HepG2 (cell line): Measurements from ENCODE around the gene GTPBP6. TPM values are rescaled to one million over a fixed set of nuclear protein-coding genes. Genes with fewer than 3 reads are reported as not detected.

Experiments used
- ATAC-seq: fragments of 200-7000 bp; cut with Tn5 transposase; 3 replicates; pipeline ENCODE4 v1.9.1; 2020; ENCODE audit warnings: mild to moderate bottlenecking, moderate library complexity
- BruUV-seq: library from RNA; stranded (reverse); fragments of 400-500 nt; replicated peaks from 2 replicates; lab custom pipeline; 2021; lab: Mats Ljungman, UMichigan
- CTCF ChIA-PET: fragments of 300-600 bp; formaldehyde crosslinking; extraction: SDS; loops from one replicate; lab custom pipeline; 2021; ENCODE audit warnings: low total read pairs, inconsistent platforms, low intra/inter-chr PET ratio; lab: Yijun Ruan, JAX
- POLR2A ChIA-PET: fragments of 350-600 bp; sonication (Branson Sonifier 250); formaldehyde crosslinking; loops from one replicate; lab custom pipeline; 2020; ENCODE audit warnings: antibody characterized with exemption, inconsistent platforms; lab: Yijun Ruan, JAX
- DNase-seq: peaks from one replicate; pipeline ENCODE4 v3.0.0-alpha.2; 2015; ENCODE audit warnings: low spot score
- FAIRE-seq: peaks from 3 replicates; lab custom pipeline; 2011; peaks lifted over from hg19 to GRCh38; lab: Jason Lieb, UNC
- H2AFZ ChIP-seq: one replicate; pipeline ENCODE4 v1.6.1; 2011; ENCODE audit warnings: low read length, inconsistent platforms
- H3K27ac ChIP-seq: fragments of 300-600 bp; 3 replicates; pipeline ENCODE4 v1.8.0; 2011; ENCODE audit warnings: mixed run types, mild to moderate bottlenecking, mixed read lengths, low read length, inconsistent platforms; ENCODE audit not compliant: insufficient read depth; ENCODE audit errors: extremely low read length
- H3K27me3 ChIP-seq, 2 experiments: fragments of 200-600 bp in 1 of 2; 2 replicates in 1 of 2; 3 replicates in 1 of 2; pipeline versions ENCODE4 v1.6.0 to v1.8.0; 2011; ENCODE audit warnings: low read length in 2 of 2, mild to moderate bottlenecking in 2 of 2, moderate library complexity in 2 of 2, inconsistent platforms in 1 of 2; ENCODE audit not compliant: insufficient read depth in 2 of 2, control insufficient read depth in 1 of 2
- H3K36me3 ChIP-seq, 2 experiments: fragments of 200-600 bp in 1 of 2; replicated peaks in 1 of 2; 2 replicates in 1 of 2; 3 replicates in 1 of 2; pipeline versions ENCODE4 v1.5.1 to v1.8.0; 2011; ENCODE audit warnings: low read length in 2 of 2, inconsistent platforms in 1 of 2; ENCODE audit not compliant: insufficient read depth in 2 of 2, control insufficient read depth in 1 of 2
- H3K4me1 ChIP-seq: 2 replicates; pipeline ENCODE4 v1.5.1; 2012; ENCODE audit warnings: low read length, inconsistent platforms; ENCODE audit not compliant: insufficient read depth
- H3K4me2 ChIP-seq: 2 replicates; pipeline ENCODE4 v1.6.0; 2011; ENCODE audit warnings: low read depth, low read length, inconsistent platforms
- H3K4me3 ChIP-seq, 3 experiments: fragments of 200-600 bp in 1 of 3; sonication (generic), shearing (Covaris generic) in 1 of 3; replicated peaks in 1 of 3; 2 replicates each; pipeline ENCODE4 v1.5.1; 2011 to 2016; ENCODE audit warnings: low read length in 3 of 3, inconsistent platforms in 2 of 3, low read depth in 2 of 3, mild to moderate bottlenecking in 2 of 3, control low read depth in 1 of 3, mixed read lengths in 1 of 3; ENCODE audit not compliant: insufficient read depth in 1 of 3
- H3K79me2 ChIP-seq: one replicate; pipeline ENCODE4 v1.6.1; 2011; ENCODE audit warnings: low read length, inconsistent platforms; ENCODE audit not compliant: insufficient read depth
- H3K9ac ChIP-seq: 2 replicates; pipeline ENCODE4 v1.6.0; 2011; ENCODE audit warnings: mild to moderate bottlenecking, low read depth, low read length, inconsistent platforms; ENCODE audit not compliant: insufficient read depth
- H3K9me3 ChIP-seq: 2 replicates; pipeline ENCODE4 v1.5.1; 2012; ENCODE audit warnings: mild to moderate bottlenecking, low read length
- H4K20me1 ChIP-seq: 2 replicates; pipeline ENCODE4 v1.6.0; 2011; ENCODE audit warnings: inconsistent platforms, mild to moderate bottlenecking, low read length, moderate library complexity; ENCODE audit not compliant: insufficient read depth
- AGO2 ChIP-seq: fragments of 200-400 bp; formaldehyde crosslinking; optimal IDR thresholded peaks from 2 replicates; pipeline ENCODE3; 2017; ENCODE audit warnings: mild to moderate bottlenecking, low read depth, low read length, moderate library complexity
- HNRNPH1 ChIP-seq: fragments of 200-400 bp; formaldehyde crosslinking; optimal IDR thresholded peaks from 2 replicates; pipeline ENCODE3; 2017; ENCODE audit warnings: mild to moderate bottlenecking, low read depth, low read length
- HOXA3 ChIP-seq: sonication (generic); formaldehyde crosslinking; IDR thresholded peaks from 2 replicates; pipeline ENCODE4 v1.5.0; 2020; ENCODE audit warnings: missing genetic modification reagents
- IKZF4 ChIP-seq: sonication (generic); formaldehyde crosslinking; IDR thresholded peaks from 2 replicates; pipeline ENCODE4 v1.5.1; 2020; ENCODE audit warnings: borderline replicate concordance, mild to moderate bottlenecking, low read depth, missing genetic modification reagents; ENCODE audit errors: not compliant biosample characterization
- NFE2 ChIP-seq: sonication (generic); formaldehyde crosslinking; IDR thresholded peaks from 2 replicates; pipeline ENCODE4 v1.4.0; 2020; ENCODE audit warnings: missing genetic modification reagents
- PCBP1 ChIP-seq: fragments of 200-400 bp; formaldehyde crosslinking; IDR thresholded peaks from 2 replicates; pipeline ENCODE4 v1.6.1; 2017; ENCODE audit warnings: mild to moderate bottlenecking, low read depth, low read length, borderline replicate concordance
- RBFOX2 ChIP-seq: fragments of 200-400 bp; formaldehyde crosslinking; IDR thresholded peaks from 2 replicates; pipeline ENCODE4 v1.6.1; 2017; ENCODE audit warnings: low read depth, mild to moderate bottlenecking, low read length
- RBM22 ChIP-seq: fragments of 200-400 bp; formaldehyde crosslinking; optimal IDR thresholded peaks from 2 replicates; pipeline ENCODE3; 2017; ENCODE audit warnings: mild to moderate bottlenecking, low read length, moderate library complexity
- SMAD3 ChIP-seq: sonication (generic); formaldehyde crosslinking; IDR thresholded peaks from 2 replicates; pipeline ENCODE4 v1.4.0; 2020; ENCODE audit warnings: missing genetic modification reagents
- SMARCC2 ChIP-seq: fragments of 450-650 bp; IDR thresholded peaks from 2 replicates; pipeline ENCODE4 v1.6.1; 2017; ENCODE audit warnings: antibody characterized with exemption, mild to moderate bottlenecking
- SRSF9 ChIP-seq: fragments of 200-400 bp; formaldehyde crosslinking; IDR thresholded peaks from 2 replicates; pipeline ENCODE4 v1.6.1; 2018; ENCODE audit warnings: borderline replicate concordance, mild to moderate bottlenecking, low read depth, low read length; ENCODE audit not compliant: insufficient read depth, poor library complexity, severe bottlenecking
- SUZ12 ChIP-seq: fragments of 150-350 bp; IDR thresholded peaks from 2 replicates; pipeline ENCODE4 v1.6.1; 2014; ENCODE audit warnings: low read depth, low read length
- THRA ChIP-seq: sonication (generic); formaldehyde crosslinking; IDR thresholded peaks from 2 replicates; pipeline ENCODE4 v1.4.0; 2020; ENCODE audit warnings: missing genetic modification reagents, borderline replicate concordance
- TIGD3 ChIP-seq: sonication (generic); formaldehyde crosslinking; IDR thresholded peaks from 2 replicates; pipeline ENCODE4 v1.5.1; 2020; ENCODE audit warnings: mild to moderate bottlenecking, missing genetic modification reagents, borderline replicate concordance
- U2AF1 ChIP-seq: fragments of 200-400 bp; formaldehyde crosslinking; optimal IDR thresholded peaks from 2 replicates; pipeline ENCODE3; 2017; ENCODE audit warnings: mild to moderate bottlenecking, low read depth, low read length
- ZBTB49 ChIP-seq: sonication (generic); formaldehyde crosslinking; IDR thresholded peaks from 2 replicates; pipeline ENCODE4 v1.4.0; 2020; ENCODE audit warnings: missing genetic modification reagents, borderline replicate concordance
- ZNF737 ChIP-seq: sonication (generic); formaldehyde crosslinking; IDR thresholded peaks from 2 replicates; pipeline ENCODE4 v1.5.0; 2020; ENCODE audit warnings: missing genetic modification reagents, mild to moderate bottlenecking, borderline replicate concordance
- WGBS: methylation state at CpG from one replicate; pipeline ENCODE4 v1.1.6; 2017; ENCODE audit warnings: low lambda C conversion rate; 5-methylcytosine and 5-hydroxymethylcytosine counted together
- in situ Hi-C: cut with HindIII; loops from 2 replicates; pipeline ENCODE4 v1.10.0; 2017; ENCODE audit warnings: low pct_unique_long_range_greater_than_20kb; ENCODE audit not compliant: extremely low pct_ligation_motif_present
- intact Hi-C: fragments of 100-400 bp; cut with micrococcal nuclease; formaldehyde crosslinking; loops from one replicate; pipeline ENCODE4 v1.10.0; 2022; ENCODE audit not compliant: unreplicated experiment
- polyA plus RNA-seq, 8 experiments: library from polyadenylated mRNA; depleted of rRNA in 3 of 8; stranded (reverse) in 7 of 8; unstranded in 1 of 8; fragments of >200 nt; fragmentation: Illumina TruSeq in 4 of 8; extraction: Trizol in 4 of 8; gene quantifications; 2 replicates each; pipeline versions ENCODE4 v1.2.1 to v1.2.3, GENCODE V29; 2011 to 2016; ENCODE audit warnings: low read depth in 4 of 8, missing spikeins in 1 of 8, mixed read lengths in 1 of 8; ENCODE audit not compliant: insufficient read depth in 1 of 8
- total RNA-seq, 5 experiments: library from RNA; depleted of rRNA; stranded (reverse); fragments of >200 nt; fragmentation: Illumina TruSeq; extraction: Trizol; gene quantifications; 2 replicates each; pipeline ENCODE4 v1.2.3, GENCODE V29; 2016; ENCODE audit warnings: low read depth in 1 of 5

GTPBP6 gene
- total and polyA plus RNA-seq, 2 of the 13 experiments (the other 11 are each of a cell fraction or from before 2014, with no cell fraction given) = 20.2 to 39.6 TPM

GRCh38 chrX:311156-312129 lies 7.2 kb downstream of the GTPBP6 start:
- no peaks in the 10 kb centered on the region for H3K4me1 ChIP-seq
- H3K36me3 ChIP-seq = peaks cover 20 to 63% of the 10 kb centered on the region in 2 experiments
- H3K9ac ChIP-seq = no peak overlapping the region
- ATAC-seq = peak; percentile 3; the same call in 1 of the 3 replicates
- DNase-seq = no peak
- no peak overlapping the region for H3K4me2 ChIP-seq
- no TSS peak for BruUV-seq
- in situ Hi-C loops (no loop called here), intact Hi-C loops (no loop called here)
- ChIA-PET POLR2A (no interaction called here), CTCF (no interaction called here)
- H3K27me3 ChIP-seq = no peaks in the 10 kb centered on the region
- no peak overlapping the region for H2AFZ ChIP-seq
- H4K20me1 ChIP-seq = peaks cover 10% of the 10 kb centered on the region
- H3K27ac ChIP-seq = no peak overlapping the region
- no peaks in the 10 kb centered on the region for H3K9me3 ChIP-seq
- WGBS = 98% methylated on average over 43 of the region's 69 CpGs
- no peaks in the 10 kb centered on the region for H3K79me2 ChIP-seq
- H3K4me3 ChIP-seq = no peak overlapping the region
- no peak for FAIRE-seq
- TF ChIP-seq RBFOX2 (peak; percentile 83), U2AF1 (peak; percentile 26), SUZ12 (no peak), PCBP1 (0 out of 2 replicates have a peak, but pooled peaks have one; percentile 21), SRSF9 (no peak), ZBTB49 (no peak), AGO2 (peak; percentile 94), TIGD3 (no peak), SMAD3 (CRISPR knock-in tag) (no peak), SMARCC2 (no peak), IKZF4 (no peak), ZNF737 (CRISPR knock-in tag) (no peak), HNRNPH1 (no peak), NFE2 (CRISPR knock-in tag) (no peak), RBM22 (peak; percentile 52), HOXA3 (CRISPR knock-in tag) (no peak), THRA (CRISPR knock-in tag) (no peak)
